ENCODE measurements around the gene JPH4.

DNA sequence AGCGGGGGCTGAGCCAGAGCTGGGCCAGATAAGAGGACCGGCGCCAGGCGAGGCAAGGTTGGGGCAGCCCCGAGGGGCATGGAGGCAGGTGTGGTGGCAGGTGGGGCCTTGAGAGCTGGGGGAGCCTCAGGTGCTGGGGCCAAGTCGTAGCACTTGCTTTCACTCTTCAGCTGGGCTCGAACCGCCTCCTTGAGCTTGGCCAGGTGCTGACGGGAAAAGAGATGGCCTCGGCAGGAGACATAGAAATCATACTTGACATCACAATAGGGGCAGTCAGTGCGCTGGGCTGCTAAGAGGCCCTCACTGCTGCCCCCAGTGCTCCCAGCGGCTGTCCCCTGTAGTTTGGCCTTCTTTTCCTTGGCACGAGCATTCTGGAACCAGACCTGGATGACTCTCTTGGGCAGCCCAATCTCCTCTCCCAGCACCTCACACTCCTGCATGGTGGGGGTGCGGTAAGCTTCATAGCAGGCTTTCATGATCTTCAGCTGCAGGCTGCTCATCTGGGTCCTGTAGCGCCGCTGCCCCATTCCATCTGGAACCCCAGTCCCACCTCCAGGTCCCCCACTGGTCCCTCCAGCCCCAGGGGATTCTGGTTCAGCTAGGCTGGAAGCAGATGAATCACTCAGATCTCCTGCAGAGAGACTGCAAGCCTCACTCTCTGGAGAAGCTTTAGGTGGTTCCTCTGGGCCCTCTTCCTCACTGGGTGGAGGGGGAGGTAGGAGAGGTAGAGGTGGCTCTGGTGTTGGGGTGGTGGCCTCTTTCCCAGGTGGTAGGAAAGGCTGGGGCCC, 55.2 kb downstream of the JPH4 start:
- TF ChIP-seq, protein P1, sequence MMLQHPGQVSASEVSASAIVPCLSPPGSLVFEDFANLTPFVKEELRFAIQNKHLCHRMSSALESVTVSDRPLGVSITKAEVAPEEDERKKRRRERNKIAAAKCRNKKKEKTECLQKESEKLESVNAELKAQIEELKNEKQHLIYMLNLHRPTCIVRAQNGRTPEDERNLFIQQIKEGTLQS (IDR thresholded peaks at IDR 0.05), result no peak
- TF ChIP-seq, protein P2, sequence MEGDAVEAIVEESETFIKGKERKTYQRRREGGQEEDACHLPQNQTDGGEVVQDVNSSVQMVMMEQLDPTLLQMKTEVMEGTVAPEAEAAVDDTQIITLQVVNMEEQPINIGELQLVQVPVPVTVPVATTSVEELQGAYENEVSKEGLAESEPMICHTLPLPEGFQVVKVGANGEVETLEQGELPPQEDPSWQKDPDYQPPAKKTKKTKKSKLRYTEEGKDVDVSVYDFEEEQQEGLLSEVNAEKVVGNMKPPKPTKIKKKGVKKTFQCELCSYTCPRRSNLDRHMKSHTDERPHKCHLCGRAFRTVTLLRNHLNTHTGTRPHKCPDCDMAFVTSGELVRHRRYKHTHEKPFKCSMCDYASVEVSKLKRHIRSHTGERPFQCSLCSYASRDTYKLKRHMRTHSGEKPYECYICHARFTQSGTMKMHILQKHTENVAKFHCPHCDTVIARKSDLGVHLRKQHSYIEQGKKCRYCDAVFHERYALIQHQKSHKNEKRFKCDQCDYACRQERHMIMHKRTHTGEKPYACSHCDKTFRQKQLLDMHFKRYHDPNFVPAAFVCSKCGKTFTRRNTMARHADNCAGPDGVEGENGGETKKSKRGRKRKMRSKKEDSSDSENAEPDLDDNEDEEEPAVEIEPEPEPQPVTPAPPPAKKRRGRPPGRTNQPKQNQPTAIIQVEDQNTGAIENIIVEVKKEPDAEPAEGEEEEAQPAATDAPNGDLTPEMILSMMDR (IDR thresholded peaks at IDR 0.05 in 2 of 3, conservative IDR thresholded peaks at IDR 0.05 in 1 of 3; ENCODE audit: borderline replicate concordance in 1 of 3, insufficient read depth in 1 of 3, low read depth in 2 of 3, low read length in 2 of 3), result no peak
- TF ChIP-seq POLR2A (IDR thresholded peaks at IDR 0.05; ENCODE audit: borderline replicate concordance, extremely low read depth, insufficient read depth, insufficient read length) (no peak), EZH2phosphoT487 (IDR thresholded peaks at IDR 0.05; ENCODE audit: borderline replicate concordance) (no peak), ZNF274 (IDR thresholded peaks at IDR 0.05; ENCODE audit: low read depth, low read length) (no peak)
